Measurements from ENCODE around the gene PRRT1. TPM values are rescaled to one million over a fixed set of nuclear protein-coding genes. Genes with fewer than 3 reads are reported as not detected.

Gene PRRT1
- total RNA-seq, 1 donor from 2014 or later: 2.1 TPM

DNA sequence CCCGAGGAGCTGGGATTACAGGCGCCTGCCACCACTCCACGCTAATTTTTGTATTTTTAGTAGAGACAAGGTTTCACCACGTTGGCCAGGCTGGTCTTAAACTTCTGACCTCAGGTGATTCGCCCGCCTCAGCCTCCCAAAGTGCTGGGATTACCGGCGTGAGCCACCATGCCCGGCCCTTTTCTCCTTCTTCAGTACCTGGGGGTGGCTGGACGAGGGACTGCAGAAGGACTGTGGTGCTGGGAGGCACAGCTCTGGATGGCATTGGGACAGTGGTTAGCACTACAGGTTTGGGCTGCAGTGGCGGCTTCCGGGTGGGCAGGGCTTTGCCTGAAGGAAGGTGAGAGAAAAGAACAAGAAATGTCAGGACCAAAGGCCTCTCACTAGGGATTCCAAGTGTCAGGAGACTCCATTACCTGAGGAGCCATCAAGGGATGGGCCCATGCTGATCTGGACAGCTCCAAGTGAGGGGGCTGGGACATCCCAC, 31.1 kb downstream of the PRRT1 start:
- DNase-seq (ENCODE audit: low spot score): no peak
- peaks cover 33% of the 10 kb centered on the region for H3K36me3 Mint-ChIP-seq (ENCODE audit: low read depth, unreplicated experiment)
- no peak overlapping the region for H3K27ac Mint-ChIP-seq (ENCODE audit: unreplicated experiment)
- no peak overlapping the region for H3K4me3 Mint-ChIP-seq (ENCODE audit: unreplicated experiment)
- H3K9me3 Mint-ChIP-seq (ENCODE audit: unreplicated experiment): no peaks in the 10 kb centered on the region
- H3K27me3 Mint-ChIP-seq (ENCODE audit: unreplicated experiment): peaks cover 9% of the 10 kb centered on the region
- TF ChIP-seq, protein P1, sequence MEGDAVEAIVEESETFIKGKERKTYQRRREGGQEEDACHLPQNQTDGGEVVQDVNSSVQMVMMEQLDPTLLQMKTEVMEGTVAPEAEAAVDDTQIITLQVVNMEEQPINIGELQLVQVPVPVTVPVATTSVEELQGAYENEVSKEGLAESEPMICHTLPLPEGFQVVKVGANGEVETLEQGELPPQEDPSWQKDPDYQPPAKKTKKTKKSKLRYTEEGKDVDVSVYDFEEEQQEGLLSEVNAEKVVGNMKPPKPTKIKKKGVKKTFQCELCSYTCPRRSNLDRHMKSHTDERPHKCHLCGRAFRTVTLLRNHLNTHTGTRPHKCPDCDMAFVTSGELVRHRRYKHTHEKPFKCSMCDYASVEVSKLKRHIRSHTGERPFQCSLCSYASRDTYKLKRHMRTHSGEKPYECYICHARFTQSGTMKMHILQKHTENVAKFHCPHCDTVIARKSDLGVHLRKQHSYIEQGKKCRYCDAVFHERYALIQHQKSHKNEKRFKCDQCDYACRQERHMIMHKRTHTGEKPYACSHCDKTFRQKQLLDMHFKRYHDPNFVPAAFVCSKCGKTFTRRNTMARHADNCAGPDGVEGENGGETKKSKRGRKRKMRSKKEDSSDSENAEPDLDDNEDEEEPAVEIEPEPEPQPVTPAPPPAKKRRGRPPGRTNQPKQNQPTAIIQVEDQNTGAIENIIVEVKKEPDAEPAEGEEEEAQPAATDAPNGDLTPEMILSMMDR (IDR thresholded peaks at IDR 0.05; ENCODE audit: unreplicated experiment): no peak
- H3K4me1 Mint-ChIP-seq (ENCODE audit: unreplicated experiment): peaks cover 9% of the 10 kb centered on the region

DNA sequence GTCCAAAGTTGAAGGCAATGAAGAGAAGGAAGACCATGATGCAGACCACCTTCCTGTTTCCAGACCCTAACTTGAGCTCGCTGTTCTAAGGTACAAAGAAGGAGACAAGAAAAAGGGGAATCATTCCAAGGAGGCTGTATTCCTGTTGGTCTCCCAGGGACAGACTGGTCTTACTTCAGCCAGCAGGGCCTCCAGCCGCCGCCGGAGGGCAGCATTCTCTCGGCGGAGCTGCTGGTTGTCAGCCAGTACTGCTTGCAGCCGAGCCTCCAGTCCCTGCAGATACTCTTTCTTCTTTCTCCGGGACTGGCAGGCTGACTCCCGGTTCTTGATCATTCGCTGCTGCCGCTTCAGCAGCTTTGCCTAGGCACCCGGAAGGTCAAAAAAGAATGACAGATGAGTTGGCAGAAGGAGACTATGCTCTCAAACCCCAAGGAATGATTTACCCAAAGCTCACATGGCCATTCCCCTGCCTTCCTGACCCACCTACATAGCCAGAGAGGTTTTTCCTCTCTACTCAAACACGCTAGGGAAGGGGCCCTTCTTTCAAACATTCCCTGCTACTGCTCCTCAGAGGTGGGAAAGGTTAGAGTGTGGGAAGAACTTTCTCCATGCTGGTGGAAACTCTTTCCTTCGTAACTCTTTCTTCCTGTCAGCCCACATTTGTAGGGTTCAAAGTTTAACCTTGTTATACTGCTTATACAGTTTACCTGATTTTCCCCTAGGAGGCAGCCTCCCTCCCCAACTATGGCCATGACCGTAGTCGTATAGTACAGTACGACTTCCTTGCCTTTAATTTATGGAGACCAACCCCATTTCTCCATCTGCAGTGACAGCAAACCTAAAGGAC, 32.7 kb downstream of the PRRT1 start:
- Mint-ChIP-seq H3K36me3 (ENCODE audit: low read depth, unreplicated experiment) (peaks cover 30% of the 10 kb centered on the region), H3K27ac (ENCODE audit: unreplicated experiment) (no peak overlapping the region), H3K9me3 (ENCODE audit: unreplicated experiment) (no peaks in the 10 kb centered on the region), H3K4me1 (ENCODE audit: unreplicated experiment) (peaks cover 5% of the 10 kb centered on the region), H3K27me3 (ENCODE audit: unreplicated experiment) (peaks cover 9% of the 10 kb centered on the region), H3K4me3 (ENCODE audit: unreplicated experiment) (no peak overlapping the region)
- TF ChIP-seq, protein P1 (IDR thresholded peaks at IDR 0.05; ENCODE audit: unreplicated experiment): peak; percentile 55
- peak; percentile 85 for DNase-seq (ENCODE audit: low spot score)

DNA sequence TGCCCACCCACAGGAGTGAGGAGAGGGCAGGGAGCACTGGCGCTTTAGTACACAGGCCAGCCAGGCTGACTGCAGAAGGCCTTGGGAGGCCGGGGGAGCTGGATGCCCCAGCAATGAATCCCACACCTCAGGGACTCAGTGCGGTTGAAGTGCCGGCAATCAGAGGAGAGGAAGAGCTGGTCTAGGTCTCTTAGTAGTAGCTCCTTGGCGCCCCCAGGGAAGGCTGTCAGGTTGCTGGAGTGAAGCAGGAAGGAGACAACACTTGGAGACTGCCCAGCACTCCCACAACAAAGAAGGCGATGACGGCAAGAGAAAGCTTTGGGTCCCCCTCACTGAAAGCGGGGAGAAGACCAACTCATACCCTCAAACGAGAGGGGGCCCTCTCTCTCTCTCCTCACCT, 34.3 kb downstream of the PRRT1 start:
- Mint-ChIP-seq H3K9me3 (ENCODE audit: unreplicated experiment) (no peaks in the 10 kb centered on the region), H3K4me1 (ENCODE audit: unreplicated experiment) (peaks cover 17% of the 10 kb centered on the region), H3K4me3 (ENCODE audit: unreplicated experiment) (no peak overlapping the region), H3K36me3 (ENCODE audit: low read depth, unreplicated experiment) (peaks cover 35% of the 10 kb centered on the region), H3K27ac (ENCODE audit: unreplicated experiment) (no peak overlapping the region), H3K27me3 (ENCODE audit: unreplicated experiment) (peaks cover 9% of the 10 kb centered on the region)
- DNase-seq (ENCODE audit: low spot score): no peak
- TF ChIP-seq, protein P1 (IDR thresholded peaks at IDR 0.05; ENCODE audit: unreplicated experiment): no peak

DNA sequence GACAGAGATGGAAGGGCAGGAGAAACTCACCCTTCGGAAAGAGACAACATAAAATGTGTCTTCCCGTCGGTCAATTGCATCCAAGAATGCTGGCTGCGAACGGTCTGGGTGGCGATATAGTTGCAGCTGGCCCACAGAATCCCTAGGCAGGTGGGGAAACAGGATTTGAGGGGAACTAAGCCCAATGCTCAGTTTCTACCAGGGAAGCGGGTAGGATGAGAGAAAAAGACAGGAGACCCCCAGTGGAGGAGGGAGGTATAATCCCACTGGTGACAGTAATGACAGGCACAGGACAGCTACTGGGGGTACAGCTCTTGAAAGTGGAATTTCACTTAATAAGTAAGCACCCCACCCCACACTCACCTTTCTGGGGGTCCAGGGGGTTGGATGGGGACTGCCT, 35.1 kb downstream of the PRRT1 start:
- peaks cover 11% of the 10 kb centered on the region for H3K27me3 Mint-ChIP-seq (ENCODE audit: unreplicated experiment)
- H3K9me3 Mint-ChIP-seq (ENCODE audit: unreplicated experiment): no peaks in the 10 kb centered on the region
- no peak overlapping the region for H3K27ac Mint-ChIP-seq (ENCODE audit: unreplicated experiment)
- H3K4me3 Mint-ChIP-seq (ENCODE audit: unreplicated experiment): no peak overlapping the region
- peaks cover 19% of the 10 kb centered on the region for H3K4me1 Mint-ChIP-seq (ENCODE audit: unreplicated experiment)
- H3K36me3 Mint-ChIP-seq (ENCODE audit: low read depth, unreplicated experiment): peaks cover 34% of the 10 kb centered on the region
- no peak for DNase-seq (ENCODE audit: low spot score)
- TF ChIP-seq, protein P1 (IDR thresholded peaks at IDR 0.05; ENCODE audit: unreplicated experiment): peak; percentile 32

DNA sequence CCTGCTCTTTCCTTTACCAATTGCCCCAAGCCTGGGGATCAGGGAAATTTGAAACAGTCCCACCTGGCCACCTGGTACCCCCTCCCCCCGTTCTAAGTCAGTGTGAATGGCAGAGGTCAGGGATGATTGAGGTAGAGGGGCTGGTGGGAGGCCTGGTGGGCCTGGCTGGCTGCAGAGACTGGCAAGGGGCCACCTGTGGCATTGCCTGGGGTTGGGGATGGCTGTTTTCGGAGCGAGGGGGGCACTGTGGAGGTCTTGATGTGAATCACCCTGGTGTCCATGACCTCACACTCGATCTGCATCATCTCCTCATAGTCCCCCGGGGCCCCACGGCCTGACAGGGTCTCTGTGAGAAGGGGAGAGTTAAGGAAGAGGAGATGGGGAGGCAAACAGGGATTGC, 36.1 kb downstream of the PRRT1 start:
- peaks cover 35% of the 10 kb centered on the region for H3K36me3 Mint-ChIP-seq (ENCODE audit: low read depth, unreplicated experiment)
- H3K4me1 Mint-ChIP-seq (ENCODE audit: unreplicated experiment): peaks cover 27% of the 10 kb centered on the region
- TF ChIP-seq, protein P1 (IDR thresholded peaks at IDR 0.05; ENCODE audit: unreplicated experiment): no peak
- H3K27ac Mint-ChIP-seq (ENCODE audit: unreplicated experiment): peak overlapping the region; percentile 77
- DNase-seq (ENCODE audit: low spot score): no peak
- H3K9me3 Mint-ChIP-seq (ENCODE audit: unreplicated experiment): no peaks in the 10 kb centered on the region
- H3K4me3 Mint-ChIP-seq (ENCODE audit: unreplicated experiment): no peak overlapping the region
- peaks cover 11% of the 10 kb centered on the region for H3K27me3 Mint-ChIP-seq (ENCODE audit: unreplicated experiment)

Measured in endothelial cell (in vitro differentiated cells).